Measurements from ENCODE around the gene LDB2.

LDB2 gene

DNA sequence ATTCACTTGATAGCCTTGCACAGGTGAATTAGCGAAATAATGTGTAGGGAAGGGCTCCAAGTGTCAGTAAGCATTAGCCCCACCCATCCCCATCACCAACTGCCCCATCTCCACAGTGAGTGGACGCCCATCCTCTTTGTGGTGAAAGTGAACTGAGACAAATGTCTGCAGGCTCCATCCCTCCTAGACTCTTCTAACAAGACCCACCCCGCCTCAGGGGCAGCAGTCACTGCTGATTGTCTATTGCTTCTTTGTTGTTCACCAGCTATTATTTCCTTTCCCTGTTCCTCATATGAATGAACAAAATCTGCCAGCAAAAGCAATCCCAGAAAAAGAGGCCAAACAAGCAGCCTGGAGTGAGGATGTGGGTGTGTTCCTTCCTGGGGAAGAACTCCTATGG, 96.4 kb downstream of the LDB2 start:
- Histone ChIP-seq H3K4me3 (ENCODE audit: low read depth, low read length) (no peak overlapping the region), H3K27me3 (ENCODE audit: control insufficient read depth, insufficient read depth, low read length) (no peaks in the 10 kb centered on the region), H3K9me3 (ENCODE audit: control insufficient read depth, low read length) (no peaks in the 10 kb centered on the region), H3K4me2 (ENCODE audit: low read length) (no peak overlapping the region), H2AFZ (no peak overlapping the region), H3K36me3 (ENCODE audit: control insufficient read depth, insufficient read depth, low read length) (no peaks in the 10 kb centered on the region), H3K79me2 (no peaks in the 10 kb centered on the region), H3K27ac (no peak overlapping the region), H3K9ac (no peak overlapping the region), H3K4me1 (no peaks in the 10 kb centered on the region)
- no peak for TF ChIP-seq CTCF (IDR thresholded peaks at IDR 0.05)

- H3K4me1 ChIP-seq = no peaks in the 10 kb centered on the region
- H2AFZ ChIP-seq = no peak overlapping the region
- H3K9me3 ChIP-seq (ENCODE audit: control insufficient read depth, low read length) = no peaks in the 10 kb centered on the region
- H3K4me2 ChIP-seq (ENCODE audit: low read length) = no peak overlapping the region
- TF ChIP-seq CTCF (IDR thresholded peaks at IDR 0.05) = no peak
- no peaks in the 10 kb centered on the region for H3K79me2 ChIP-seq
- H3K36me3 ChIP-seq (ENCODE audit: control insufficient read depth, insufficient read depth, low read length) = no peaks in the 10 kb centered on the region
- H3K27me3 ChIP-seq (ENCODE audit: control insufficient read depth, insufficient read depth, low read length) = no peaks in the 10 kb centered on the region
- H3K4me3 ChIP-seq (ENCODE audit: low read depth, low read length) = no peak overlapping the region
- H3K9ac ChIP-seq = no peak overlapping the region
- no peak overlapping the region for H3K27ac ChIP-seq
These were observed 97.1 kb downstream of the LDB2 start for GRCh38 chr4:16801356-16801755.

DNA sequence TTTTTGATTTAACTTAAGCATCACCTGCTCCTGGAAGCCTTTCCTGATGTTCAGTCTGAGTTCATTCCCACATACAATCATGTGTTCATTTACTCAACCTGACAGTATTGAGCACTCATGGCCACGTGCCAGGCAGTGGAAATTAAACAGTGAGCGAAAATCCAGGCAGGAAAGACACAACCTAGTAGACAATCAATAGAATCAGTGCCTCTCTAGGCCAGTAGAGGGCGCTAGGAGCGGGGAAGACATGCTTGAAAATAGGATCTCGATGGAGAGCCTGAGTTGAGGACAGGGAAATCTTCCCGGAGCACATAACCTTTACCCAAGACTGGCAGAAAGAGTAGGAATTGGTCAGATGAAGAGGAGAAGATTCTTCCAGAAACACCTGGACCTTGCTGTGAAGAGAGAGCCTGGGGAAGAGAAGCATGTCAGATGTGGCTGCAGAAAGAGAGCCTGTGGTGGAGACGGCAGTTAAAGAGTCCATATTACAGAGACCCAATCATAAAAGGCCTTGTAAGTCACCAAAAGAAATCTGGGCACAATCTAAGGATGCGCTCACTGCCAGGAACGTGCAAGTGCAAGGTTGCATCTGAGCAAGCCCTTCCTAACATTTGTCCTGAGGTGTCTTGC, 103.5 kb downstream of the LDB2 start:
- no peak overlapping the region for H3K9ac ChIP-seq
- no peaks in the 10 kb centered on the region for H3K9me3 ChIP-seq (ENCODE audit: control insufficient read depth, low read length)
- no peaks in the 10 kb centered on the region for H3K4me1 ChIP-seq
- no peaks in the 10 kb centered on the region for H3K36me3 ChIP-seq (ENCODE audit: control insufficient read depth, insufficient read depth, low read length)
- TF ChIP-seq CTCF (IDR thresholded peaks at IDR 0.05) = peak; percentile 28
- H3K79me2 ChIP-seq = no peaks in the 10 kb centered on the region
- H3K4me3 ChIP-seq (ENCODE audit: low read depth, low read length) = no peak overlapping the region
- no peaks in the 10 kb centered on the region for H3K27me3 ChIP-seq (ENCODE audit: control insufficient read depth, insufficient read depth, low read length)
- H3K4me2 ChIP-seq (ENCODE audit: low read length) = no peak overlapping the region
- no peak overlapping the region for H3K27ac ChIP-seq
- no peak overlapping the region for H2AFZ ChIP-seq

- Histone ChIP-seq H3K4me3 (ENCODE audit: low read depth, low read length) (no peak overlapping the region), H3K36me3 (ENCODE audit: control insufficient read depth, insufficient read depth, low read length) (no peaks in the 10 kb centered on the region), H3K27me3 (ENCODE audit: control insufficient read depth, insufficient read depth, low read length) (no peaks in the 10 kb centered on the region), H3K9me3 (ENCODE audit: control insufficient read depth, low read length) (no peaks in the 10 kb centered on the region), H3K79me2 (no peaks in the 10 kb centered on the region), H3K9ac (no peak overlapping the region), H2AFZ (no peak overlapping the region), H3K27ac (no peak overlapping the region), H3K4me2 (ENCODE audit: low read length) (no peak overlapping the region), H3K4me1 (no peaks in the 10 kb centered on the region)
- no peak for TF ChIP-seq CTCF (IDR thresholded peaks at IDR 0.05)
These were observed 107.0 kb downstream of the LDB2 start for GRCh38 chr4:16791460-16791859.

- no peaks in the 10 kb centered on the region for H3K36me3 ChIP-seq (ENCODE audit: control insufficient read depth, insufficient read depth, low read length)
- no peak overlapping the region for H3K4me3 ChIP-seq (ENCODE audit: low read depth, low read length)
- H3K4me2 ChIP-seq (ENCODE audit: low read length) = no peak overlapping the region
- no peaks in the 10 kb centered on the region for H3K79me2 ChIP-seq
- no peak overlapping the region for H3K27ac ChIP-seq
- no peaks in the 10 kb centered on the region for H3K27me3 ChIP-seq (ENCODE audit: control insufficient read depth, insufficient read depth, low read length)
- no peak overlapping the region for H3K9ac ChIP-seq
- TF ChIP-seq CTCF (IDR thresholded peaks at IDR 0.05) = no peak
- H3K9me3 ChIP-seq (ENCODE audit: control insufficient read depth, low read length) = no peaks in the 10 kb centered on the region
- no peaks in the 10 kb centered on the region for H3K4me1 ChIP-seq
- H2AFZ ChIP-seq = no peak overlapping the region
These were observed 107.9 kb downstream of the LDB2 start for GRCh38 chr4:16790508-16790907.
